Measurements from ENCODE around the gene BAIAP2L1.

The BAIAP2L1 gene

GRCh38 chr7:98357751-98358161 lies 43.1 kb downstream of the BAIAP2L1 start:
- DNase-seq = no peak

- DNase-seq = no peak
These were observed 45.7 kb downstream of the BAIAP2L1 start for GRCh38 chr7:98355250-98355538.

GRCh38 chr7:98354511-98355249 lies 46.2 kb downstream of the BAIAP2L1 start:
- DNase-seq = no peak

- no peak for DNase-seq
These were observed 46.8 kb downstream of the BAIAP2L1 start for GRCh38 chr7:98354052-98354451.

GRCh38 chr7:98352621-98353020 lies 48.3 kb downstream of the BAIAP2L1 start:
- no peak for DNase-seq

GRCh38 chr7:98351136-98351535 lies 49.8 kb downstream of the BAIAP2L1 start:
- DNase-seq = no peak

GRCh38 chr7:98348726-98349474 lies 52.0 kb downstream of the BAIAP2L1 start:
- DNase-seq = no peak

GRCh38 chr7:98346515-98347069 lies 54.3 kb downstream of the BAIAP2L1 start:
- no peak for DNase-seq

GRCh38 chr7:98341106-98341505 lies 59.8 kb downstream of the BAIAP2L1 start:
- DNase-seq = no peak

- no peak for DNase-seq
These were observed 61.8 kb downstream of the BAIAP2L1 start for GRCh38 chr7:98339043-98339442.

- DNase-seq = no peak
These were observed 62.4 kb downstream of the BAIAP2L1 start for GRCh38 chr7:98338441-98338840.

- DNase-seq = no peak
These were observed 65.4 kb downstream of the BAIAP2L1 start for GRCh38 chr7:98335411-98335977.

- no peak for DNase-seq
These were observed 66.8 kb downstream of the BAIAP2L1 start for GRCh38 chr7:98334081-98334480.

- DNase-seq = no peak
These were observed 69.9 kb downstream of the BAIAP2L1 start for GRCh38 chr7:98330926-98331529.

- no peak for DNase-seq
These were observed 71.0 kb downstream of the BAIAP2L1 start for GRCh38 chr7:98329791-98330373.

- no peak for DNase-seq
These were observed 71.6 kb downstream of the BAIAP2L1 start for GRCh38 chr7:98329100-98329790.

- DNase-seq = no peak
These were observed 76.1 kb downstream of the BAIAP2L1 start for GRCh38 chr7:98324782-98325181.

GRCh38 chr7:98323597-98324322 lies 77.1 kb downstream of the BAIAP2L1 start:
- peak; percentile 21 for DNase-seq

GRCh38 chr7:98322331-98323270 lies 78.3 kb downstream of the BAIAP2L1 start:
- DNase-seq = no peak

- DNase-seq = no peak
These were observed 79.6 kb downstream of the BAIAP2L1 start for GRCh38 chr7:98321301-98321700.

- DNase-seq = no peak
These were observed 81.7 kb downstream of the BAIAP2L1 start for GRCh38 chr7:98319176-98319575.

All from activated CD4-positive, alpha-beta T cell treated with anti-CD3 and anti-CD28 coated beads for 48 hours (primary cell).